H1 (cell line): ENCODE results near the gene WASF3. TPM values are rescaled to one million over a fixed set of nuclear protein-coding genes. Genes with fewer than 3 reads are reported as not detected.

Source experiments
- CTCF ChIA-PET: fragments of 300-600 bp; sonication (Branson Sonifier 250); formaldehyde crosslinking; loops from one replicate; lab custom pipeline; 2021; ENCODE audit not compliant: partially characterized antibody; lab: Charles Lee
- POLR2A ChIA-PET: fragments of 300-600 bp; sonication (Branson Sonifier 250); formaldehyde crosslinking; loops from one replicate; lab custom pipeline; 2021; ENCODE audit warnings: inconsistent platforms; ENCODE audit not compliant: partially characterized antibody; lab: Charles Lee
- DNase-seq, 2 experiments: peaks; one replicate each; pipeline versions ENCODE4 v3.0.0 to v3.0.0-alpha.2; 2010 to 2022; ENCODE audit warnings: low spot score in 2 of 2, low read depth in 1 of 2, mixed read lengths in 1 of 2
- FAIRE-seq: peaks from 2 replicates; lab custom pipeline; 2011; peaks lifted over from hg19 to GRCh38; lab: Jason Lieb, UNC
- H2AFZ ChIP-seq: 2 replicates; pipeline ENCODE4 v1.8.1; 2012; ENCODE audit warnings: low read length, inconsistent platforms
- H2AK5ac ChIP-seq: 2 replicates; pipeline ENCODE4 v1.6.1; 2013; ENCODE audit warnings: low read depth, low read length
- H2BK120ac ChIP-seq: replicated peaks from 2 replicates; pipeline ENCODE3; 2013; ENCODE audit warnings: low read depth, low read length, inconsistent platforms
- H2BK12ac ChIP-seq: 2 replicates; pipeline ENCODE4 v1.6.1; 2013; ENCODE audit warnings: low read depth, low read length
- H2BK15ac ChIP-seq: 2 replicates; pipeline ENCODE4 v1.6.1; 2013; ENCODE audit warnings: low read length
- H2BK20ac ChIP-seq: 2 replicates; pipeline ENCODE4 v1.6.1; 2013; ENCODE audit warnings: low read length
- H2BK5ac ChIP-seq: 2 replicates; pipeline ENCODE4 v1.6.1; 2013; ENCODE audit warnings: low read depth, low read length
- H3K14ac ChIP-seq: 2 replicates; pipeline ENCODE4 v1.6.1; 2013; ENCODE audit warnings: inconsistent platforms; ENCODE audit not compliant: insufficient read length
- H3K18ac ChIP-seq: 2 replicates; pipeline ENCODE4 v1.6.1; 2013; ENCODE audit warnings: low read length; ENCODE audit errors: extremely low read depth
- H3K23ac ChIP-seq: 2 replicates; pipeline ENCODE4 v1.6.1; 2013; ENCODE audit warnings: inconsistent platforms; ENCODE audit not compliant: insufficient read length
- H3K23me2 ChIP-seq: 2 replicates; pipeline ENCODE4 v1.6.1; 2013; ENCODE audit warnings: low read depth, low read length
- H3K27ac ChIP-seq: 2 replicates; pipeline ENCODE4 v1.6.1; 2011; ENCODE audit warnings: low read depth, low read length, inconsistent platforms
- H3K27me3 ChIP-seq, 4 experiments: replicated peaks in 1 of 4; 1 replicate in 1 of 4; 2 replicates in 3 of 4; pipeline versions ENCODE4 v1.6.1 to v1.8.1; 2011 to 2013; ENCODE audit warnings: low read length in 3 of 4, mild to moderate bottlenecking in 3 of 4, inconsistent platforms in 2 of 4, mixed read lengths in 2 of 4, moderate library complexity in 1 of 4; ENCODE audit not compliant: control insufficient read depth in 3 of 4, insufficient read depth in 3 of 4; ENCODE audit errors: extremely low read depth in 1 of 4
- H3K36me3 ChIP-seq, 4 experiments: 2 replicates each; pipeline versions ENCODE4 v1.6.1 to v1.8.1; 2011 to 2013; ENCODE audit warnings: mild to moderate bottlenecking in 4 of 4, low read length in 3 of 4, moderate library complexity in 2 of 4, control low read depth in 1 of 4, inconsistent platforms in 1 of 4; ENCODE audit not compliant: insufficient read depth in 4 of 4, control insufficient read depth in 2 of 4
- H3K4ac ChIP-seq: replicated peaks from 2 replicates; pipeline ENCODE3; 2013; ENCODE audit warnings: low read length, low read depth, mixed read lengths, inconsistent platforms; ENCODE audit not compliant: insufficient read length
- H3K4me1 ChIP-seq, 4 experiments: replicated peaks in 1 of 4; 1 replicate in 1 of 4; 2 replicates in 3 of 4; pipeline versions ENCODE4 v1.6.1 to v1.8.1; 2011 to 2013; ENCODE audit warnings: low read length in 3 of 4, inconsistent platforms in 2 of 4, mixed read lengths in 1 of 4; ENCODE audit not compliant: insufficient read depth in 4 of 4, control insufficient read depth in 3 of 4
- H3K4me2 ChIP-seq, 2 experiments: 2 replicates each; pipeline versions ENCODE4 v1.6.1 to v1.8.1; 2011 to 2013; ENCODE audit warnings: low read depth in 2 of 2, low read length in 2 of 2, control low read depth in 1 of 2, inconsistent platforms in 1 of 2, mild to moderate bottlenecking in 1 of 2; ENCODE audit not compliant: insufficient read depth in 1 of 2
- H3K4me3 ChIP-seq, 4 experiments: fragments of 200-600, 300-600 bp in 1 of 4; sonication (generic), shearing (Covaris generic), sonication (Bioruptor Twin) in 1 of 4; 2 replicates each; pipeline versions ENCODE4 v1.5.1 to v1.8.1; 2011 to 2016; ENCODE audit warnings: low read length in 4 of 4, low read depth in 3 of 4, control low read depth in 2 of 4, inconsistent platforms in 2 of 4, mild to moderate bottlenecking in 2 of 4, mixed read lengths in 1 of 4, moderate library complexity in 1 of 4; ENCODE audit not compliant: insufficient read depth in 2 of 4; ENCODE audit errors: extremely low read depth in 1 of 4
- H3K56ac ChIP-seq: replicated peaks from 2 replicates; pipeline ENCODE3; 2013; ENCODE audit warnings: low read depth, mild to moderate bottlenecking, mixed read lengths, low read length, inconsistent platforms; ENCODE audit not compliant: insufficient read length
- H3K79me1 ChIP-seq: 2 replicates; pipeline ENCODE4 v1.6.1; 2013; ENCODE audit warnings: low read depth, low read length, control low read depth
- H3K79me2 ChIP-seq, 2 experiments: 2 replicates each; pipeline versions ENCODE4 v1.6.1 to v1.8.1; 2012 to 2013; ENCODE audit warnings: low read length in 2 of 2, mild to moderate bottlenecking in 2 of 2, inconsistent platforms in 1 of 2; ENCODE audit not compliant: insufficient read depth in 2 of 2, control insufficient read depth in 1 of 2
- H3K9ac ChIP-seq, 4 experiments: replicated peaks in 1 of 4; 1 replicate in 1 of 4; 2 replicates in 3 of 4; pipeline versions ENCODE4 v1.6.1 to v1.8.1; 2011 to 2013; ENCODE audit warnings: low read depth in 3 of 4, low read length in 3 of 4, control low read depth in 2 of 4, mild to moderate bottlenecking in 2 of 4, moderate library complexity in 2 of 4, inconsistent platforms in 1 of 4; ENCODE audit errors: extremely low read depth in 1 of 4
- H3K9me3 ChIP-seq, 2 experiments: 2 replicates each; pipeline versions ENCODE4 v1.6.1 to v1.8.1; 2012 to 2013; ENCODE audit warnings: mild to moderate bottlenecking in 2 of 2, moderate library complexity in 2 of 2, control low read depth in 1 of 2, inconsistent platforms in 1 of 2, low read depth in 1 of 2, low read length in 1 of 2, mixed read lengths in 1 of 2; ENCODE audit not compliant: insufficient read depth in 2 of 2
- H4K20me1 ChIP-seq, 2 experiments: replicated peaks in 1 of 2; 2 replicates each; pipeline versions ENCODE3 to v1.8.1; 2011 to 2013; ENCODE audit warnings: inconsistent platforms in 2 of 2, low read length in 2 of 2, mild to moderate bottlenecking in 1 of 2; ENCODE audit not compliant: insufficient read depth in 2 of 2, control insufficient read depth in 1 of 2
- H4K5ac ChIP-seq: 2 replicates; pipeline ENCODE4 v1.6.1; 2013; ENCODE audit warnings: low read length, low read depth, mixed read lengths, inconsistent platforms; ENCODE audit not compliant: insufficient read length
- H4K8ac ChIP-seq: 2 replicates; pipeline ENCODE4 v1.8.0; 2013; ENCODE audit warnings: mild to moderate bottlenecking, moderate library complexity, low read length, inconsistent platforms; ENCODE audit not compliant: insufficient read depth; ENCODE audit errors: extremely low read depth
- H4K91ac ChIP-seq: replicated peaks from 2 replicates; pipeline ENCODE3; 2013; ENCODE audit warnings: low read length, mixed read lengths, inconsistent platforms; ENCODE audit not compliant: insufficient read length
- BRCA1 ChIP-seq: IDR thresholded peaks from 2 replicates; pipeline ENCODE4 v1.6.1; 2012; ENCODE audit warnings: low read depth, low read length, improper control_type of control experiment
- CBX5 ChIP-seq: fragments of 300-800, 300-1000 bp; sonication (generic); IDR thresholded peaks from 2 replicates; pipeline ENCODE4 v1.7.1; 2016; ENCODE audit warnings: antibody characterized with exemption, low read length, low read depth
- CEBPB ChIP-seq: IDR thresholded peaks from 2 replicates; pipeline ENCODE4 v1.6.1; 2012; ENCODE audit warnings: low read depth, low read length
- CHD2 ChIP-seq: IDR thresholded peaks from 2 replicates; pipeline ENCODE4 v1.6.1; 2012; ENCODE audit warnings: low read length, improper control_type of control experiment
- EZH2 ChIP-seq: fragments of 200-600 bp; sonication (generic); IDR thresholded peaks from 2 replicates; pipeline ENCODE4 v1.7.1; 2012; ENCODE audit warnings: low read depth, mild to moderate bottlenecking, moderate library complexity, low read length, inconsistent platforms; ENCODE audit not compliant: severe bottlenecking
- JUND ChIP-seq: IDR thresholded peaks from 2 replicates; pipeline ENCODE4 v1.6.1; 2011; ENCODE audit warnings: mild to moderate bottlenecking, improper control_type of control experiment, low read length
- SP4 ChIP-seq: IDR thresholded peaks from 2 replicates; pipeline ENCODE4 v1.6.1; 2012; ENCODE audit warnings: low read length, inconsistent platforms
- YY1 ChIP-seq: IDR thresholded peaks from 2 replicates; pipeline ENCODE4 v1.6.1; 2011; ENCODE audit warnings: low read depth, mild to moderate bottlenecking, low read length
- WGBS, 2 experiments: shearing (Covaris generic) in 1 of 2; methylation state at CpG; one replicate each; pipeline versions ENCODE4 v1.1.6 to v1.1.7; 2013 to 2015; ENCODE audit warnings: low lambda C conversion rate in 2 of 2, mixed read lengths in 2 of 2, inconsistent platforms in 1 of 2, low coverage in 1 of 2, missing lambda C conversion rate in 1 of 2; ENCODE audit not compliant: insufficient replicate concordance in 2 of 2, insufficient coverage in 1 of 2, insufficient read length in 1 of 2; ENCODE audit errors: extremely low coverage in 1 of 2, missing lambda C conversion rate in 1 of 2; 5-methylcytosine and 5-hydroxymethylcytosine counted together
- polyA plus RNA-seq, 7 experiments: library from polyadenylated mRNA; depleted of rRNA in 3 of 7; stranded (reverse) in 5 of 7; unstranded in 2 of 7; fragments of >200 nt in 5 of 7; fragments of 200-250 nt in 2 of 7; gene quantifications; 1 replicate in 5 of 7; 2 replicates in 1 of 7; 4 replicates in 1 of 7; pipeline versions ENCODE4 v1.2.1 to v1.2.3, GENCODE V29; 2011 to 2013; ENCODE audit warnings: missing spikeins in 2 of 7, mixed read lengths in 2 of 7
- total RNA-seq: library from RNA; stranded (reverse); fragmentation: NEBNext Ultra II Directional; extraction: Animal tissue kit (Norgen Biotek cat#: 25700); gene quantifications from 2 replicates; pipeline ENCODE4 v1.2.1, GENCODE V29; 2021

WASF3 gene
- total and polyA plus RNA-seq, 2 of the 8 experiments (the other 6 are each of a cell fraction or from before 2014, with no cell fraction given) = 18.7 to 39.8 TPM

DNA sequence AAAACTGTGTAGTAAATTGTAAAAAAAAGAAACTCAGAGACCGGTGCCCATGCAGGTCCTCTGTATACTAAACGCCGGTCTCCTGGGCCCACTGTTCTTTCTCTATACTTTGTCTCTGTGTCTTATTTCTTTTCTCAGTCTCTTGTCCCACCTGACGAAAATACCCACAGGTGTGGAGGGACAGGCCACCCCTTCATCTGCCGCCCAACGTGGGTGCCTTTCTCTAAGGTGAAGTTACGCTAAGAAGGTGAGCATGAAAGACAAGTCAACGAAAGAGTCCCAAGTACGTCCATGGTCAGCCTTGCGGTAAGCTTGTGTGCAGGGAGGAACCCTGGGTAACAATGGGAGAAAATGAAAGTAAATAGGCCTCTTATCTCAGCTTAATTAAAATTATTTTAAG, 48.0 kb upstream of the WASF3 start:
- Histone ChIP-seq H4K91ac (no peak overlapping the region), H3K79me2 (no peaks in the 10 kb centered on the region), H3K4me2 (no peak overlapping the region), H3K4me3 (no peak overlapping the region), H4K5ac (no peak overlapping the region), H4K8ac (no peak overlapping the region; the same call in 1 of the 2 replicates), H3K27me3 (no peaks in the 10 kb centered on the region), H2AFZ (no peak overlapping the region), H3K9ac (no peak overlapping the region), H3K56ac (no peak overlapping the region), H3K36me3 (no peaks in the 10 kb centered on the region), H3K14ac (no peak overlapping the region), H3K4ac (no peak overlapping the region), H3K23ac (no peak overlapping the region), H2BK12ac (no peak overlapping the region), H2BK120ac (no peak overlapping the region), H2BK5ac (no peak overlapping the region), H3K27ac (no peak overlapping the region), H2AK5ac (no peak overlapping the region), H3K9me3 (peaks cover 11 to 23% of the 10 kb centered on the region in 2 experiments), H3K23me2 (no peaks in the 10 kb centered on the region), H4K20me1 (no peaks in the 10 kb centered on the region), H3K79me1 (no peaks in the 10 kb centered on the region), H2BK20ac (no peak overlapping the region), H3K4me1 (no peaks in the 10 kb centered on the region), H2BK15ac (no peak overlapping the region), H3K18ac (no peak overlapping the region)
- no peak for DNase-seq
- ChIA-PET CTCF (interaction anchor here (1.2 kb wide), 1 partner anchor 73 kb away, joined by 3 read pairs; no protein-coding TSS in a partner anchor), POLR2A (no interaction called here)
- FAIRE-seq = no peak
- TF ChIP-seq CEBPB = no peak
- TF ChIP-seq SP4 = no peak
- TF ChIP-seq EZH2 = no peak
- TF ChIP-seq CBX5 = no peak
- no peak for TF ChIP-seq CHD2
- no peak for TF ChIP-seq YY1
- TF ChIP-seq BRCA1 = no peak
- TF ChIP-seq JUND = no peak
- WGBS, 2 experiments = 88% methylated on average over 10 of the region's 10 CpGs; no CpG with 5 or more reads in 1 of the 2 experiments
